GM12874 (cell line): ENCODE data around the gene PLOD2.

Experiments
- CTCF ChIP-seq: IDR thresholded peaks from 2 replicates; pipeline ENCODE4 v1.5.1; 2011; ENCODE audit warnings: low read depth, mild to moderate bottlenecking, control low read depth, low read length, moderate library complexity; ENCODE audit not compliant: insufficient read depth

PLOD2 gene

GRCh38 chr3:146099316-146099715 lies 61.7 kb downstream of the PLOD2 start:
- no peak for TF ChIP-seq CTCF

GRCh38 chr3:146093896-146094295 lies 67.1 kb downstream of the PLOD2 start:
- TF ChIP-seq CTCF = no peak

GRCh38 chr3:146092230-146092629 lies 68.8 kb downstream of the PLOD2 start:
- TF ChIP-seq CTCF = no peak

- no peak for TF ChIP-seq CTCF
Observed at GRCh38 chr3:146091397-146091796, 69.6 kb downstream of the PLOD2 start.

GRCh38 chr3:146090521-146090920 lies 70.5 kb downstream of the PLOD2 start:
- TF ChIP-seq CTCF = no peak

- no peak for TF ChIP-seq CTCF
Observed at GRCh38 chr3:146088840-146089239, 72.1 kb downstream of the PLOD2 start.

- TF ChIP-seq CTCF = no peak
Observed at GRCh38 chr3:146087116-146087515, 73.9 kb downstream of the PLOD2 start.

GRCh38 chr3:146086211-146086610 lies 74.8 kb downstream of the PLOD2 start:
- TF ChIP-seq CTCF = no peak
